ENCODE results near the gene IL1RAPL1. TPM values are rescaled to one million over a fixed set of nuclear protein-coding genes. Genes with fewer than 3 reads are reported as not detected.

Gene IL1RAPL1
- total RNA-seq, 4 donors from 2014 or later, result 0.42 to 0.99 (median 0.46) TPM

DNA sequence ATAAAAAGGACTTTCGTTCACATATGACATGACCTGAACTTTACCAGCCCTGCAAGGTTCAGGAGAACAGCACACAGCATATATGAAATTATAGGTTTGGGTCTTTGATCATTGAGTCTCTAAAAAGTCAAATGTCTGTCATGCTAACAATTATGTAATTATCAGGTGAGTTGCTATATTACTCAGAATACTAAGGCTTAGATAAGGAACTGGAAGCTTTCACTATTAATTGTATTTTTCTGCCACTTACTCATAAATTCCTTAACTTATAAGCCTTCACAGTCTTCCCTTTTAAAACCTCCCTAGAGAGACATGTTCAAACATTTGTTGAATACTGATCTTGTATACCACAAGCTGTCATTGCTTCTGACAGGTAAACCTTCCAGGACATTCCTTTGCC, 1335.4 kb downstream of the IL1RAPL1 start:
- Histone ChIP-seq H3K9me3 (no peaks in the 10 kb centered on the region), H3K27ac (replicated peaks in 1 of 4) (no peak overlapping the region), H3K36me3 (no peaks in the 10 kb centered on the region), H3K4me1 (no peaks in the 10 kb centered on the region), H3K27me3 (no peaks in the 10 kb centered on the region), H3K4me3 (no peak overlapping the region)
- TF ChIP-seq EP300 (IDR thresholded peaks at IDR 0.05), result no peak
- no peak for TF ChIP-seq POLR2A (IDR thresholded peaks at IDR 0.05; ENCODE audit: low read depth)
- WGBS, result 87% methylated on average over 1 of the region's 1 CpG
- intact Hi-C loops (cut with DNase I), result no loop called here
- DNase-seq (ENCODE audit: extremely low spot score), result no peak

DNA sequence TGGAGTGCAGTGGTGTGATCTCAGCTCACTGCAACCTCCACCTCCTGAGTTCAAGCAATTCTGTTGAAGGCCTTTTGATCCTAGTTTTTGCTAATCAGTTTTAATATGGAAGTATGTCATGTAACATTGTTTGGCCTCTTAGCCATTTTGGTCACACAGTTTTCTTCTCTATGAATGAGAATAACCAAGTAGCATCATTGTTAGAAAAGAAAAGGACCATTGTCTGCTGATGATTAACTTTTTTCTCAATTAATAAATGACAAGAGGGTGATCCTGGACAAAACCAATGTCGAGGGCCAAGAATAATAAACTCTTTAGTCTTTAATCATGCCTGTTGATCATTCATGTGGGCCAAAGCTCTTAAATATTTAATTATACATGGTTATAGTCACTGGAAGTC, 1338.8 kb downstream of the IL1RAPL1 start:
- no peak overlapping the region for H3K27ac ChIP-seq (replicated peaks in 1 of 4)
- no peaks in the 10 kb centered on the region for H3K9me3 ChIP-seq
- no peak for DNase-seq (ENCODE audit: extremely low spot score)
- intact Hi-C loops (cut with DNase I), result no loop called here
- no peaks in the 10 kb centered on the region for H3K36me3 ChIP-seq
- TF ChIP-seq, protein P1, sequence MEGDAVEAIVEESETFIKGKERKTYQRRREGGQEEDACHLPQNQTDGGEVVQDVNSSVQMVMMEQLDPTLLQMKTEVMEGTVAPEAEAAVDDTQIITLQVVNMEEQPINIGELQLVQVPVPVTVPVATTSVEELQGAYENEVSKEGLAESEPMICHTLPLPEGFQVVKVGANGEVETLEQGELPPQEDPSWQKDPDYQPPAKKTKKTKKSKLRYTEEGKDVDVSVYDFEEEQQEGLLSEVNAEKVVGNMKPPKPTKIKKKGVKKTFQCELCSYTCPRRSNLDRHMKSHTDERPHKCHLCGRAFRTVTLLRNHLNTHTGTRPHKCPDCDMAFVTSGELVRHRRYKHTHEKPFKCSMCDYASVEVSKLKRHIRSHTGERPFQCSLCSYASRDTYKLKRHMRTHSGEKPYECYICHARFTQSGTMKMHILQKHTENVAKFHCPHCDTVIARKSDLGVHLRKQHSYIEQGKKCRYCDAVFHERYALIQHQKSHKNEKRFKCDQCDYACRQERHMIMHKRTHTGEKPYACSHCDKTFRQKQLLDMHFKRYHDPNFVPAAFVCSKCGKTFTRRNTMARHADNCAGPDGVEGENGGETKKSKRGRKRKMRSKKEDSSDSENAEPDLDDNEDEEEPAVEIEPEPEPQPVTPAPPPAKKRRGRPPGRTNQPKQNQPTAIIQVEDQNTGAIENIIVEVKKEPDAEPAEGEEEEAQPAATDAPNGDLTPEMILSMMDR (IDR thresholded peaks at IDR 0.05), result no peak
- no peak for TF ChIP-seq POLR2AphosphoS5 (IDR thresholded peaks at IDR 0.05)
- no peak for TF ChIP-seq POLR2A (IDR thresholded peaks at IDR 0.05; ENCODE audit: low read depth)
- TF ChIP-seq EP300 (IDR thresholded peaks at IDR 0.05), result no peak
- no peaks in the 10 kb centered on the region for H3K27me3 ChIP-seq
- H3K4me1 ChIP-seq, result no peaks in the 10 kb centered on the region
- 63% methylated on average over 1 of the region's 1 CpG for WGBS
- H3K4me3 ChIP-seq, result no peak overlapping the region

- no peak overlapping the region for H3K4me3 ChIP-seq
- H3K27ac ChIP-seq (replicated peaks in 1 of 4), result no peak overlapping the region
- no peak for DNase-seq (ENCODE audit: extremely low spot score)
- WGBS, result 67% methylated on average over 2 of the region's 2 CpGs
- H3K4me1 ChIP-seq, result no peaks in the 10 kb centered on the region
- intact Hi-C loops (cut with DNase I), result no loop called here
- no peaks in the 10 kb centered on the region for H3K27me3 ChIP-seq
- no peaks in the 10 kb centered on the region for H3K9me3 ChIP-seq
- no peaks in the 10 kb centered on the region for H3K36me3 ChIP-seq
- TF ChIP-seq POLR2AphosphoS5 (IDR thresholded peaks at IDR 0.05) (no peak), EP300 (IDR thresholded peaks at IDR 0.05) (no peak), POLR2A (IDR thresholded peaks at IDR 0.05; ENCODE audit: low read depth) (no peak)
- TF ChIP-seq, protein P1 (IDR thresholded peaks at IDR 0.05), result no peak
These were observed 1339.4 kb downstream of the IL1RAPL1 start for GRCh38 chrX:29926659-29927058.

GRCh38 chrX:29935455-29935854, 1348.2 kb downstream of the IL1RAPL1 start:
- Histone ChIP-seq H3K4me3 (no peak overlapping the region), H3K27me3 (no peaks in the 10 kb centered on the region), H3K9me3 (no peaks in the 10 kb centered on the region), H3K27ac (replicated peaks in 1 of 4) (no peak overlapping the region), H3K36me3 (no peaks in the 10 kb centered on the region), H3K4me1 (no peaks in the 10 kb centered on the region)
- DNase-seq (ENCODE audit: extremely low spot score), result no peak
- TF ChIP-seq POLR2A (IDR thresholded peaks at IDR 0.05; ENCODE audit: low read depth) (no peak), EP300 (IDR thresholded peaks at IDR 0.05) (no peak), POLR2AphosphoS5 (IDR thresholded peaks at IDR 0.05) (no peak)
- TF ChIP-seq, protein P1 (IDR thresholded peaks at IDR 0.05), result no peak
- WGBS, result 58% methylated on average over 1 of the region's 1 CpG
- intact Hi-C loops (cut with DNase I), result no loop called here

DNA sequence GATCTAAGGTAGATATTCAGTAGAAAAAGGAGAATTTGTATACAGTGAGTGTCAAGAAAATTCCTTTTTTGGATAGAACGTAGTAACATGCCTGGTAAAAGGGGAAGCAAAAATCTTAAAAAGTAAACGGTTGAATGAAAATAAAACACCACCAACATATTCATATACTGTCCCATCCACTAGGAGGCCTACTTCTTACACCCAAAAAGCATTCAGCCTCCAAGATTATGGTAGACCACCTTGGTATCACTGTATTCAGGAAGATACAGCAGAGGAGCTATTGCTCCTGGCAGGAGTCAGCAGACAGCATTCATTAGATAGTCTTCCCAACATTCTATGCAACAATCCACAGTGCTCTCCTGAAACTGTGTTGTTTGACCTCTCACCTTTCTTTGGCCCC, 1353.5 kb downstream of the IL1RAPL1 start:
- no peaks in the 10 kb centered on the region for H3K4me1 ChIP-seq
- H3K36me3 ChIP-seq, result no peaks in the 10 kb centered on the region
- H3K27ac ChIP-seq (replicated peaks in 1 of 4), result no peak overlapping the region
- no peak for DNase-seq (ENCODE audit: extremely low spot score)
- WGBS, result 73% methylated on average over 2 of the region's 2 CpGs
- intact Hi-C loops (cut with DNase I), result no loop called here
- no peaks in the 10 kb centered on the region for H3K27me3 ChIP-seq
- no peaks in the 10 kb centered on the region for H3K9me3 ChIP-seq
- no peak overlapping the region for H3K4me3 ChIP-seq
- no peak for TF ChIP-seq POLR2AphosphoS5 (IDR thresholded peaks at IDR 0.05)
- TF ChIP-seq, protein P1 (IDR thresholded peaks at IDR 0.05), result no peak
- no peak for TF ChIP-seq EP300 (IDR thresholded peaks at IDR 0.05)
- no peak for TF ChIP-seq POLR2A (IDR thresholded peaks at IDR 0.05; ENCODE audit: low read depth)

Data from esophagus muscularis mucosa (tissue), 4 donors.